Liver (tissue), 9 donors: ENCODE results near the gene PLXDC2. TPM values are rescaled to one million over a fixed set of nuclear protein-coding genes. Genes with fewer than 3 reads are reported as not detected.

Source experiments
- DNase-seq: peaks from one replicate; pipeline ENCODE4 v3.0.0-alpha.2; 2017; ENCODE audit warnings: low spot score
- H3K27ac ChIP-seq, 2 donors: one replicate each; pipeline ENCODE4 v1.7.0; 2013; ENCODE audit warnings: inconsistent platforms in 2 of 2, low read length in 2 of 2, control low read depth in 1 of 2, low read depth in 1 of 2, mild to moderate bottlenecking in 1 of 2
- H3K27me3 ChIP-seq, 4 donors: one replicate each; pipeline versions ENCODE4 v1.6.1 to v1.7.0; 2013; ENCODE audit warnings: low read length in 3 of 4, inconsistent platforms in 1 of 4, mild to moderate bottlenecking in 1 of 4, moderate library complexity in 1 of 4; ENCODE audit not compliant: control insufficient read depth in 4 of 4, insufficient read depth in 4 of 4
- H3K36me3 ChIP-seq, 4 donors: one replicate each; pipeline versions ENCODE4 v1.6.1 to v1.7.0; 2013; ENCODE audit warnings: low read length in 3 of 4, mild to moderate bottlenecking in 3 of 4, low read depth in 1 of 4, moderate library complexity in 1 of 4; ENCODE audit not compliant: control insufficient read depth in 4 of 4, insufficient read depth in 3 of 4
- H3K4me1 ChIP-seq, 4 donors: one replicate each; pipeline versions ENCODE4 v1.6.1 to v1.7.0; 2013; ENCODE audit warnings: low read length in 3 of 4, mild to moderate bottlenecking in 3 of 4, moderate library complexity in 1 of 4; ENCODE audit not compliant: control insufficient read depth in 4 of 4, insufficient read depth in 4 of 4
- H3K4me3 ChIP-seq, 3 donors: one replicate each; pipeline versions ENCODE4 v1.6.1 to v1.7.0; 2013; ENCODE audit warnings: low read length in 3 of 3, control low read depth in 1 of 3, low read depth in 1 of 3, mild to moderate bottlenecking in 1 of 3
- H3K9ac ChIP-seq, 2 donors: one replicate each; pipeline ENCODE4 v1.7.0; 2013; ENCODE audit warnings: low read length in 2 of 2, mild to moderate bottlenecking in 2 of 2, moderate library complexity in 2 of 2, control low read depth in 1 of 2, low read depth in 1 of 2
- H3K9me3 ChIP-seq, 4 donors: one replicate each; pipeline versions ENCODE4 v1.6.1 to v1.7.0; 2013; ENCODE audit warnings: low read length in 3 of 4; ENCODE audit not compliant: control insufficient read depth in 4 of 4
- ATF3 ChIP-seq: IDR thresholded peaks from 2 replicates; pipeline ENCODE4 v1.6.1; 2016; ENCODE audit warnings: antibody characterized with exemption
- CTCF ChIP-seq: fragments of 150-350 bp; IDR thresholded peaks from 2 replicates; pipeline ENCODE4 v1.5.1; 2017; ENCODE audit warnings: improper control_type of control experiment, low read depth, low read length; ENCODE audit not compliant: missing input control
- EGR1 ChIP-seq, 2 donors: IDR thresholded peaks; 2 replicates each; pipeline ENCODE4 v1.6.1; 2016 to 2018; ENCODE audit warnings: antibody characterized with exemption in 2 of 2, low read depth in 2 of 2
- FOXA1 ChIP-seq: IDR thresholded peaks from 2 replicates; pipeline ENCODE4 v1.6.1; 2016; ENCODE audit warnings: antibody characterized with exemption
- FOXA2 ChIP-seq: IDR thresholded peaks from 2 replicates; pipeline ENCODE4 v1.6.1; 2016; ENCODE audit warnings: antibody characterized with exemption
- GABPA ChIP-seq, 2 donors: IDR thresholded peaks in 1 of 2; conservative IDR thresholded peaks in 1 of 2; 2 replicates each; pipeline ENCODE4 v1.6.1; 2016; ENCODE audit warnings: antibody characterized with exemption in 2 of 2, mild to moderate bottlenecking in 1 of 2, moderate library complexity in 1 of 2
- HNF4G ChIP-seq: IDR thresholded peaks from 2 replicates; pipeline ENCODE4 v1.6.1; 2016; ENCODE audit warnings: antibody characterized with exemption
- JUND ChIP-seq, 2 donors: IDR thresholded peaks; 2 replicates each; pipeline ENCODE4 v1.6.1; 2016; ENCODE audit warnings: antibody characterized with exemption in 2 of 2
- MAX ChIP-seq: IDR thresholded peaks from 2 replicates; pipeline ENCODE4 v1.6.1; 2016; ENCODE audit warnings: antibody characterized with exemption
- NR2F2 ChIP-seq: IDR thresholded peaks from 2 replicates; pipeline ENCODE4 v1.6.1; 2016; ENCODE audit warnings: antibody characterized with exemption
- RAD21 ChIP-seq, 2 donors: IDR thresholded peaks; 2 replicates each; pipeline ENCODE4 v1.6.1; 2016; ENCODE audit warnings: antibody characterized with exemption in 2 of 2, mild to moderate bottlenecking in 2 of 2
- RXRA ChIP-seq, 2 donors: IDR thresholded peaks; 2 replicates each; pipeline ENCODE4 v1.6.1; 2017 to 2018; ENCODE audit warnings: antibody characterized with exemption in 2 of 2, mild to moderate bottlenecking in 1 of 2
- SP1 ChIP-seq: IDR thresholded peaks from 2 replicates; pipeline ENCODE4 v1.6.1; 2018; ENCODE audit warnings: antibody characterized with exemption, mild to moderate bottlenecking
- TAF1 ChIP-seq: conservative IDR thresholded peaks from 2 replicates; pipeline ENCODE4 v1.6.1; 2016; ENCODE audit warnings: antibody characterized with exemption, mild to moderate bottlenecking
- YY1 ChIP-seq: IDR thresholded peaks from 2 replicates; pipeline ENCODE4 v1.6.1; 2016; ENCODE audit warnings: antibody characterized with exemption, mild to moderate bottlenecking
- ZBTB33 ChIP-seq: IDR thresholded peaks from 2 replicates; pipeline ENCODE4 v1.6.1; 2016; ENCODE audit warnings: antibody characterized with exemption
- WGBS: extraction: QIAGEN DNeasy Blood & Tissue Kit; methylation state at CpG from one replicate; pipeline ENCODE4 v1.1.7; 2013; 5-methylcytosine and 5-hydroxymethylcytosine counted together
- polyA plus RNA-seq, 2 donors: library from polyadenylated mRNA; stranded (reverse) in 1 of 2; unstranded in 1 of 2; fragments of 200-250 nt in 1 of 2; fragments of >200 nt in 1 of 2; fragmentation: Nextera tagmentation in 1 of 2; extraction: Ambion mirVana in 1 of 2; gene quantifications; one replicate each; pipeline versions ENCODE4 v1.2.1 to v1.2.3, GENCODE V29; 2013 to 2015
- total RNA-seq, 2 donors: library from RNA; depleted of rRNA; stranded (reverse); fragments of >200 nt; gene quantifications; one replicate each; pipeline ENCODE4 v1.2.3, GENCODE V29; 2014
- TF ChIP-seq, protein P1 (sequence below): IDR thresholded peaks from 2 replicates; pipeline ENCODE4 v1.6.1; 2016; ENCODE audit warnings: antibody characterized with exemption, mild to moderate bottlenecking
- donor health status: healthy.
- donor health status: healthy.
- donor health status: healthy.
- donor health status: healthy.
- donor health status: healthy.

Gene PLXDC2
- total and polyA plus RNA-seq, 4 donors, result 1.4 to 5.1 (median 2.4) TPM

DNA sequence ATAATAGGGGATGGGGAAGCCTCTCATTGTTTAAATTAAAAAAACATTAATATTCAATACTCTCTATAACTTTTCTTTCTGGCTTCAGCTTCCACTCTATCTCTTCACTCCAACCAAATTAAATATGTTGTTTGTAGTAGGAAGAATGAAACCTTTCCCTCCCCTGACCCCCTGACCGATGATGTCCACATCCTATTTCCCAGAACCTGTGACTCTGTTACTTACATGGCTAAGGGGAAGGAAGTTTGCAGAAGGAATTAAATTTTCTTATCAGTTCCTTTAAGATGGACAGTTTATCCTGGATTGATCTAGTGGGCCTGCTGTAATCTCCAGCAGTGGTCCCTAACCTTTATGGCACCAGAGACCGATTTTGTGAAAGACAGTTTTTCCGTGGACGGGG lies 130.0 kb downstream of the PLXDC2 start:
- H3K27ac ChIP-seq, result no peak overlapping the region
- no peaks in the 10 kb centered on the region for H3K27me3 ChIP-seq
- no peak for TF ChIP-seq TAF1
- TF ChIP-seq NR2F2, result no peak
- no peak for TF ChIP-seq MAX
- TF ChIP-seq JUND (IDR thresholded peaks at IDR 0.05), result no peak
- TF ChIP-seq FOXA2, result no peak
- TF ChIP-seq SP1, result no peak
- TF ChIP-seq ZBTB33, result no peak
- no peak for TF ChIP-seq GABPA (IDR thresholded peaks at IDR 0.05 in 1 of 2, conservative IDR thresholded peaks at IDR 0.05 in 1 of 2)
- no peak for TF ChIP-seq FOXA1
- TF ChIP-seq RXRA (IDR thresholded peaks at IDR 0.05), result no peak
- TF ChIP-seq, protein P1, sequence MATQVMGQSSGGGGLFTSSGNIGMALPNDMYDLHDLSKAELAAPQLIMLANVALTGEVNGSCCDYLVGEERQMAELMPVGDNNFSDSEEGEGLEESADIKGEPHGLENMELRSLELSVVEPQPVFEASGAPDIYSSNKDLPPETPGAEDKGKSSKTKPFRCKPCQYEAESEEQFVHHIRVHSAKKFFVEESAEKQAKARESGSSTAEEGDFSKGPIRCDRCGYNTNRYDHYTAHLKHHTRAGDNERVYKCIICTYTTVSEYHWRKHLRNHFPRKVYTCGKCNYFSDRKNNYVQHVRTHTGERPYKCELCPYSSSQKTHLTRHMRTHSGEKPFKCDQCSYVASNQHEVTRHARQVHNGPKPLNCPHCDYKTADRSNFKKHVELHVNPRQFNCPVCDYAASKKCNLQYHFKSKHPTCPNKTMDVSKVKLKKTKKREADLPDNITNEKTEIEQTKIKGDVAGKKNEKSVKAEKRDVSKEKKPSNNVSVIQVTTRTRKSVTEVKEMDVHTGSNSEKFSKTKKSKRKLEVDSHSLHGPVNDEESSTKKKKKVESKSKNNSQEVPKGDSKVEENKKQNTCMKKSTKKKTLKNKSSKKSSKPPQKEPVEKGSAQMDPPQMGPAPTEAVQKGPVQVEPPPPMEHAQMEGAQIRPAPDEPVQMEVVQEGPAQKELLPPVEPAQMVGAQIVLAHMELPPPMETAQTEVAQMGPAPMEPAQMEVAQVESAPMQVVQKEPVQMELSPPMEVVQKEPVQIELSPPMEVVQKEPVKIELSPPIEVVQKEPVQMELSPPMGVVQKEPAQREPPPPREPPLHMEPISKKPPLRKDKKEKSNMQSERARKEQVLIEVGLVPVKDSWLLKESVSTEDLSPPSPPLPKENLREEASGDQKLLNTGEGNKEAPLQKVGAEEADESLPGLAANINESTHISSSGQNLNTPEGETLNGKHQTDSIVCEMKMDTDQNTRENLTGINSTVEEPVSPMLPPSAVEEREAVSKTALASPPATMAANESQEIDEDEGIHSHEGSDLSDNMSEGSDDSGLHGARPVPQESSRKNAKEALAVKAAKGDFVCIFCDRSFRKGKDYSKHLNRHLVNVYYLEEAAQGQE, result no peak
- TF ChIP-seq RAD21 (IDR thresholded peaks at IDR 0.05), result no peak
- TF ChIP-seq YY1, result no peak
- no peak for TF ChIP-seq ATF3
- TF ChIP-seq EGR1 (IDR thresholded peaks at IDR 0.05; ENCODE audit: low read depth in 2 of 2), result no peak
- H3K36me3 ChIP-seq, result no peaks in the 10 kb centered on the region
- H3K4me3 ChIP-seq, result no peak overlapping the region
- no peak for DNase-seq
- 87% methylated on average over 4 of the region's 4 CpGs for WGBS
- peaks cover 0 to 4% (median 0%) of the 10 kb centered on the region in 4 donors for H3K4me1 ChIP-seq
- no peaks in the 10 kb centered on the region for H3K9me3 ChIP-seq
- no peak overlapping the region for H3K9ac ChIP-seq

DNA sequence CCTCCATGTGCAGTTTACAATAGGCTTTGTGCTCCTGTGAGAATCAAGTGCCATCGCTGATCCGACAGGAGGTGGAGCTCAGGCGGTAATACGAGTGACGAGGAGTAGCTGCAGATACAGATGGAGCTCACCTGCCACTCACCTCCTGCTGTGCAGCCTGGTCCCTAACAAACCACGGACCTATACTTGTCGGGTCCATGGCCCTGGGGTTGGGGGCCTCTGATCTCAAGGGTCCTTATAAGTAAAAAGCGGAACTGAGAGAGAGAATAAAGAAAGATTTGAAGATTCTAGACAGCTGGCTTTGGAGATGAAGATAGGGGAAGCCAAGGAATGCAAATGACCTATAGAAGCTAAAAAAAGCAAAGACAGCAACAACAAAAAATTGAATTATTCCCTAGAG lies 130.6 kb downstream of the PLXDC2 start:
- 96% methylated on average over 8 of the region's 8 CpGs for WGBS
- Histone ChIP-seq H3K27me3 (no peaks in the 10 kb centered on the region), H3K4me3 (no peak overlapping the region), H3K9me3 (no peaks in the 10 kb centered on the region), H3K9ac (no peak overlapping the region), H3K4me1 (peaks cover 0 to 4% (median 0%) of the 10 kb centered on the region in 4 donors), H3K27ac (no peak overlapping the region), H3K36me3 (no peaks in the 10 kb centered on the region)
- DNase-seq, result no peak
- no peak for TF ChIP-seq NR2F2
- TF ChIP-seq FOXA2, result no peak
- TF ChIP-seq YY1, result no peak
- no peak for TF ChIP-seq FOXA1
- TF ChIP-seq GABPA (IDR thresholded peaks at IDR 0.05 in 1 of 2, conservative IDR thresholded peaks at IDR 0.05 in 1 of 2), result no peak
- TF ChIP-seq ATF3, result no peak
- no peak for TF ChIP-seq TAF1
- TF ChIP-seq CTCF, result no peak
- no peak for TF ChIP-seq MAX
- no peak for TF ChIP-seq HNF4G
- no peak for TF ChIP-seq EGR1 (IDR thresholded peaks at IDR 0.05; ENCODE audit: low read depth in 2 of 2)
- no peak for TF ChIP-seq RAD21 (IDR thresholded peaks at IDR 0.05)
- no peak for TF ChIP-seq JUND (IDR thresholded peaks at IDR 0.05)
